DMS153 treated with DMSO at 0.1 percent for 48 hours (cell line): ENCODE data around the gene STXBP6.

Experiments
- DNase-seq: peaks from one replicate; lab custom pipeline; 2025; ENCODE audit not compliant: unreplicated experiment; lab: John Stamatoyannopoulos, UW

STXBP6 gene

GRCh38 chr14:25049568-25050268 lies at the start of gene STXBP6:
Gene STXBP6, minus strand, starts transcription at chr14:25050147. Its CDS starts 75,329 bp downstream, at chr14:24974818.
- peak; percentile 34 for DNase-seq

GRCh38 chr14:25097120-25097519 lies 47.2 kb upstream of the STXBP6 start:
- DNase-seq, result no peak

DNA sequence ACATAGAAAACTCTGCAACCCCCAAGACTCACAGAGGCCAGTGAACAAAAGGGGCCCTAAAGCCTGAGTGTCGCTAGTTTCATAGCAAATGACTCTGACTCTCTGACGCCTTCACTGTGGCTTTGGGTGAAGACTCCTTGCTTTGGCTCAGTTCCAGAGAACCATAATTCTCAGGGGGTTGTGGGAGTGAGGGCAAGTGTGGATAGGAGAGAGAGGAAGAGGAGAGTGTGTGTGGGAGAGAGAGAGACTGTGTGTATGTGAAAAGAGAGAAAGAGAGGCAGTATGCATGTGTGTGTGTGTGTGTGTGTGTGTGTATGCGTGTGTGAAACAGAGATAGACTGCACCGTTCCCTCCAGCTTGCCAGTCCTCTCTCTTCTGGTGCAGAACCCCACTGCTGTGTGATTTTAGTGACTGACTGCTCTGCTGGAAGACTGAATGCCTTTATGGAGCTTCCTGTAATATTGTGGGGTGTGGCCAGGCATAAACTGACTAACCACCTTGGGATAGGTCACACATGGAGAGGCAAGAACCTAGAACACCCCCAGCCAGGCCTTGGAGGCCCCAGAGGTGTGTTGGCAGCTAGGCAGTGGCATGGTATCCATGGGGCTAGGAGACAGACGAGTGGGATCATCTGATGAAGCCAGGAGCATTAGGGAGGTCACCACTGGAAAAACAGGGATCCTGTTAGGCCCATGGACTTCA lies 45.9 kb upstream of the STXBP6 start:
- no peak for DNase-seq

DNA sequence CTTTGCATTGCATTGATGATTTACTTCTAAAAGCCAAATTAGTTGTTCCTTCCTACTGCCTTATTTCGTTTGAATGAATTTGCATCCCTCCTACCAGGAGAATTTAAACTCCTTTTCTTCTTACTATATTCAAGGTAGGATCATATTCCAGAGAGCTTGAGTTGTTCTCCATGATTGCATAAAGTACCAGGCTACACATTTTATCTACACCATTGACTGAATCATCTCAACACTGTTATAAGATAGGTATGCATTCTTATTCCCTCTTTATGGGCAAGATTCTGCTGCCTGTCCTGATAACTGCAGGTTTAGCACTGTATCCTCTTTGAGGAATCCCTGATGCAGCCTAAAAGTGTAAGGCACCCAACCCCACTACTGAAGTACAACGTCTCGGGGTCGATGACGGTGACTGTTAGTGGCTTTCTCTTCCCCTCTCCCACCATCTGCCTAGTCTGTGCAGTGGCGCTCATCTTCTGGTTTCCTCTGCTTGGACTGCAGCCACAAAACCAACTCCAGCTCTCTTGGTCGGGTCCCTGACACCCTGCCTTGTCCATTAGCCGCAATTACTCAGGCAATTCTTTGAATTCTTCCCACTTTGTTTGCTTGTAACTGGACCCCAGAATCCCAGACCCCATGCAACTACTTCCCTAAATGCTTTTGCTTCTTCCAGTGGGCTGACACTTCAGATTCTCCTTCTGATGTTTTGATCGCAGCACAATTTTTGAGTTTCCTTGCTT lies 44.4 kb upstream of the STXBP6 start:
- DNase-seq, result no peak

DNA sequence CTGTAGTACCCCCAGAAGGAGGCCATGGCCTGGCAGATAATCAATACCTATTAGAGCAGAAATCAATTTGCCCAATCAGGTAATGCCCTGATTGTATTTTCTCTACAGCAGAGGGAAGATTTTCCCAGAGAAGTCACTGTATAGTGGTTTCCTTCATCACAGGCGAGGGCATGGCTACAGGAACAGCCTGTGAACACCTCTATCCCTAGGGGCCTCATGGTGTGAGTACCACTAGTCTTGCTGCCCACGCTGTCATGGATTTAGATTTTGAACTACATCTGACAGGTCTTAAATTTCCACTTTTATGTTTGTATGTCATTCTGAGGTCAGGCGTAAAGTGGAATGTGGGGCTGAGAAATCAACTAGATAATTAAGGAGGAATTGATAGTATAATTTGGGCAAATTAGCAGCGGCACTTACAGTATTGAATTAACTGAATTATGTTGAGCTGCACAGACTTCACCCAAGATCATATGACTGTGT lies 42.4 kb upstream of the STXBP6 start:
- DNase-seq, result no peak

DNA sequence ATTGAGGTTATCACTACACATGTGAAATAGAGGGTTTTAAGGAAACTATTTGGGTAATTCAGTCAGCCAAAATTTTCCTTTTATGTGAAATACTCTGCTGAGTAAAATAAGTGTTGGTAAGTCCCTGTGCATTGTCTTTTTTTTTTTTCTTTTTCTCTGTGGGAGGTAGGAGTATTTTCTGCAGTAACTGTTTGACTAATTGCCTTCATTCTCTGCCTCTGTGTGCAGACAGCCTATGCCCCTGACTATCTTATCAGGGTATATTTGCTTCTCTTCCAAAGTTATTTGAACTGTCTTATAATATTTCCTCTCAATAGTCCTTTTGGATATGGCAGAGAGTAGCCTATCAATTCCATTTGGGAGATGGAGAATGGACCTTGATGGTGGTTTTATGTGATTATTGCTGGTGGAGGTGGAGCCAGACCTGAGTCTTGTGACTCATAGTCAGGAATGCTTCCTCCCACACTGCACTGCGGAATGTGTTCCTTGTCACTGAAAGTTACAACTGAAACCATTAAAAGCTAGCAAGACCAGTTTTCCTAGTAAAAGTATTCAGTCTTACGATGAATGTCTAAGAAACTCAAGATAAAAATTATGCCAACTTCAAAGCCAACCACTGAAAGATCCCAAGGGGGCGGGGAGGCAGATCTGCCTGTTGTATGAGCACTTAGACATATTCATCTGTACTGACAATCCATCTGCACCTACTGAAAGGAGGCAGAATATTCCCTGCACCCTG lies 40.9 kb upstream of the STXBP6 start:
- no peak for DNase-seq

DNA sequence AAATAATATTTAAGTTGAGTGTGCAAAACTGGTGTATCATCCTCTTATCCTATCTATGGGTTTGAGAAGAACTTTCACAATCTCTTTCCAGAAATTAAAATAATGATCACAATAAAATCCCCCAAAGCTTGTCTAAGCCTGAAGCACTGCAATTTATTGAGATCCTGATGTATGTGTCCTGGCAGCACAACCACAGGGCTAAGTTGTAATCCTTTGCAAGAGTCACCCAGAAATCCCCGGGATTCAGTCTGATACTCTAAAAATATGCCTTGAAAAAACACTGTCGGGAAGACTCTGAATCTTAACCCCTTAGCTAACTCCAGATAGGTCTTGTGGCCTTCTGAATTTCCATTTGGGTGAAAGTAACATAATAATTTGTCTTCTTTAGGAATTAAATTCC lies 40.3 kb upstream of the STXBP6 start:
- no peak for DNase-seq

GRCh38 chr14:25089496-25089895 lies 39.5 kb upstream of the STXBP6 start:
- no peak for DNase-seq

DNA sequence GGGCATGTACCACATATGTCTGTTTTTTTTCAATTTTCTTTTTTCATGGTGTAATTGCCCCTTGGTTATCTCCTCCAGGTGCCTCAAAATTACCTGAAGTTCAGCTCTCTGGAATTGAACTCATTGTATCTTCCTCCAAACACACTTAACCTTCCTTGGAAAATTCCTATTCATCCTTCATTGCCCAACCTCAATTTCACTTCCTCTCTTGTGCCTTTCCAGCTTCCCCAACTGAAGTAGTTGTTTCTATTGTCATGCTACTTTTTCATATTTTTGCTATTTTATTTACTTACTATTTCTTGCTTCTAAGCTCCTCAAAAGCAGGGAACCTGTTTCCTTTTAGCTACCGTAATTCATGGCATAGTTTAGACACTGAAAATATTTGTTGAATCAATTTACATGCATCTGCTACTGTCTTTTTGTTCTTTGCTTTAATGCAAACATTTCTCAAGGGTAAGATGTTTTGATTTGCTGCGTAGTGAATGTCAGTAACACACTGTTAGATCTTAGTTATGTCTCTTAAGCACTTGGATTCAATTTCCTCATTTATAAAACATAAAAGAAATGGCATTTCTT lies 37.0 kb upstream of the STXBP6 start:
- no peak for DNase-seq

DNA sequence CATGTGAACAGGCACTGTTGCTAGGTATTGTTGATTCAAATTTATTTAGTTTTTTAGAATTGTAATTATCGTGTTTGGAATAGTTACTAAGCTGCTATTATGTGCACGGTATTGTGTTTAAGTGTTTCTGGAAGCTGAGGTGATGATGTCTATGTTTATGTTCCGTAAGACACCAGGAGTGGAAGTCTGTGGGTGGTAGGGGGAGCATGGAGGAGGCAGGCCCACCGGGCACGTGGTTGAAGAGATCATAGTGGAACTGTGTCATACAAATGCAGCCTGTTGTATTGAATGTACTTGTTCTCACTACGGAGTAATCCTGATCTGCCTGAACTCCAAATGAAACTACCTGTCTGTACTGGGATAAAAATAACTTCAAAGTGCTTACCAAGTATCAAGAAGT lies 36.1 kb upstream of the STXBP6 start:
- DNase-seq, result no peak

DNA sequence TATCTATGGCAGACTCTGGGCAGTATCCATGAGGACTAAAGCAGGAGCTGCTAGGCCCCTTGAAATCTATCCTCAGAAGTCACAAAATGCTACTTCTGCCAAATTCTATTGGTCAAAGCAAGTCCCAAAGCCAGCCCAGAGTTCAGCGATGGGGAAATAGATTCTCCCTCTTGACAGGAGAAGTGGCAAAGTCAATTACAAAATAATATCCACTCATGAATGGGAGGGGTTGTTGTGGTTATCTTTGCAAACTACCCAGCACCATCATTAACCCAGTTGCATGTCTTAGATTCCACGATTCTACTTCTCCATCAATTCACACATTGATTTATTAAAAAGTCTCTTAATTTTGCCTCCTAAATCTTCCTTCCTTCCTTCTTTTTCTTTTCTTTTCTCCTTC lies 30.7 kb upstream of the STXBP6 start:
- no peak for DNase-seq

- DNase-seq, result no peak
These were observed 29.4 kb upstream of the STXBP6 start for GRCh38 chr14:25079311-25079710.

- DNase-seq, result no peak
These were observed 24.2 kb upstream of the STXBP6 start for GRCh38 chr14:25074099-25074685.

DNA sequence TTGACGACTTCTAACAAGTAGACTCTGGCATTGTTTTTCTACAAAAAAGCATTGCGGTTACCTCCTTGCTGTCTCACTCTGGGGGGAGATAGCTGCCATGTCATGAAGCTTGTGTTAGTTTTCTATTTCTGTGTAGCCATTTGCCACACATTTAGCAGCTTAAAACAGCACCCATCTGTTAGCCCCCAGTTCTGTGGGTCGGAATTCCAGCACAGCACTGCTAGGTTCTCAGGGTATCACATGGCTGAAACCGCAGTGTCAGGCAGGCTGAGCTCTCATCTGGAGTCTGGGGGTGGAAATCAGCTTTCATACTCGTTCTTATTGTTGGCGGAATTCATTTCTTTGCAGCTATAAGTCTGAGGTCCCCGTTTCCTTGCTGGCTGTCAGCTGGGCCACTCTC lies 19.9 kb upstream of the STXBP6 start:
- no peak for DNase-seq

DNA sequence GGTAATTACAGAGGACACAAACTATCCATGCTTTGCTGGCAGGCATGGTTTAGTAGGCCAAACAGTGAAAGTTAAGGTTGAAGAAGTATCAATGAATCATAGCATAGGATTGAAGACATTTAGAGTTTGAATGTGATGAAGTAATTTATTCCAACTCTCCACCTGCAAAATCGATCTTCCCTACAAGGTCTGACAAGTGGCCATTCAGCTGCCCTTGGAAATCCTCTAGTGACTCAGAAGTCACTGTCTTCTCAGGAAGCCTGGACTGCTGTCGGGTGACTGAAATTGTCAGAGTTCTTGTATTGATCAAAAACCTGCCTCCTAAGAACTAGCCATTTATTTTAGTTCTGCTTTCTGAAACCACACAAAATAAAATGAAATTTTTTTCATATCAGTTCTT lies 17.7 kb upstream of the STXBP6 start:
- DNase-seq, result no peak

DNA sequence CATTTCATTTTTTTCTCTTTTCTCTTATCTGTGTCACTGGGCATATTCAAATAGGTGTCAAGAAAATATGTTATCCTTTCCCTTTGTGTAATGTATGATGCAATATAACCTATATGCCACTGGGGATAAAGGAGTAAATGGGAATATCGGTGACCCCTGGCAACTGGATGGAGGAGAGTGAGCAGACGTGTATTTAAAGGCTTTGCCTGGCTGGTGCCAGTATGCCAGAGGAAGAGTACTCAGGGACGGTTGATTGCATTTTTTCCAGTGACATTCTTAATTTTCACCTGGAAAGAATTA lies 12.0 kb upstream of the STXBP6 start:
- no peak for DNase-seq

GRCh38 chr14:25056688-25057078 lies 6.7 kb upstream of the STXBP6 start:
- DNase-seq, result no peak

GRCh38 chr14:25055992-25056687 lies 6.2 kb upstream of the STXBP6 start:
- no peak for DNase-seq

DNA sequence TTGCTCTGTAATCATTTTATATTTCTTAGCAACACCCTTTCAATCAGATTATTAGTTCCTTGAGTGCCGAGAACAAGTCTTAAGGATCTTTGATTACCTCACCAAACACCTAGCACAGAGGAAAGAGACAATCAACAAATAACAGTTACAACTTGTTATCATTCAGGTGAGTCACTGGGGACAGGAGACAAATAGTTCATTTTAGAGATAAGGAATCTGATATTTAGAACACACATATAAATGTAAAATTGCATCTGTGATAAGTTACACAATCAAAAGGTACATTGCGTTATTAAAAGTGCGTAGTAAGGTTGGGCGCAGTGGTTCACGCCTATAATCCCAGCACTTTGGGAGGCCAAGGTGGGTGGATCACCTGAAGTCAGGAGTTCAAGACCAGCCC lies 5.1 kb upstream of the STXBP6 start:
- DNase-seq, result no peak

GRCh38 chr14:25053585-25053984 lies 3.6 kb upstream of the STXBP6 start:
- no peak for DNase-seq
